T47D (cell line): Measurements from ENCODE around the gene ZBED5.
"Not testable (repeated sequence)": the region's sequence is repeated elsewhere in the genome, so short reads cannot be mapped to it uniquely, and the experiment has no call there.

Experiments used
- DNase-seq, 2 experiments: peaks; one replicate each; pipeline versions ENCODE4 v3.0.0 to v3.0.0-alpha.2; 2011 to 2012; ENCODE audit warnings: low read depth in 1 of 2, low spot score in 1 of 2
- JUND ChIP-seq: IDR thresholded peaks from 2 replicates; pipeline ENCODE4 v1.6.1; 2012; ENCODE audit warnings: low read depth
- in situ Hi-C: cut with HindIII; loops from 2 replicates; pipeline ENCODE4 v1.10.0; 2016; ENCODE audit warnings: low sequenced_read_pairs, low pct_unique_long_range_greater_than_20kb

The ZBED5 gene

GRCh38 chr11:10845589-10845988, 12.3 kb downstream of the ZBED5 start:
- no peak for TF ChIP-seq JUND
- DNase-seq = no peak
- in situ Hi-C loops = no loop called here

GRCh38 chr11:10844796-10845195, 13.1 kb downstream of the ZBED5 start:
- TF ChIP-seq JUND = no peak
- no peak for DNase-seq
- in situ Hi-C loops = no loop called here

DNA sequence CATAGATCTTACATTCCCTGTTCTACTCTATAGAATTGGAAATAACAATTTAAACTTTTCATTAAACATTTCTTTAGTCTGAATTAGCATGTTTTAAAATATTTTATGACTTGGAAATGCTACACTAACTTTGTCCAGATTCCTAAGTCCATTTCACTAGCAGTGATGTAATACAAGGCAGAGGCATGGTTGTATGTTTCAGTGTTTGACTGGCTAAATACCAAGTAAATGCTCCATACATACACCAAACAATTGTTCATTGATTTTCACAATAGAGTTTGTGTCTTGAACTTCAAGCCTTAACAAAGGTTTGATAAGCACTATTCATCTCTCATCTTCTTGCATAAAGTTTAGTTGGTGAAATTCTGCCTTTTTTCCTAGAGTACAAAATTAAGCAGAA, 13.5 kb downstream of the ZBED5 start:
- TF ChIP-seq JUND = no peak
- in situ Hi-C loops = no loop called here
- DNase-seq = no peak

DNA sequence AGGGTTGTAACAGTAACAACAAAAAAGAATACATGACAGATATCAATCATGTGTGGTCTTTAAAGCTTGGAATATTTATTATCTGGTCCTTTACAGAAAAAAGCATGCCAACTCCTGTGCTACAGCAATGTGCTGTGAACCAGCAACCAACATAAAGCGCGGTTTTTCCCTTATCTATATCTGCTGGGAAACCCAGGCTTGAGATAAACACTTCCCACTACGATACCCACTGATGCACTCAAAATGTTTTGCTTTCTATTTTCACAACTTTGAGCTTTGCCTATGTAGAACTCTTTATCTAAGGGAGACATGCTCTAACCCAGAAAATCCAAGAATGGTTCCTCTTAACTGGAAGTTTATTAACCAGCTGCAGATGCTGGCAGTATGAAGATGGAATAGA, 19.0 kb downstream of the ZBED5 start:
- no peak for TF ChIP-seq JUND
- no peak for DNase-seq
- in situ Hi-C loops = no loop called here

DNA sequence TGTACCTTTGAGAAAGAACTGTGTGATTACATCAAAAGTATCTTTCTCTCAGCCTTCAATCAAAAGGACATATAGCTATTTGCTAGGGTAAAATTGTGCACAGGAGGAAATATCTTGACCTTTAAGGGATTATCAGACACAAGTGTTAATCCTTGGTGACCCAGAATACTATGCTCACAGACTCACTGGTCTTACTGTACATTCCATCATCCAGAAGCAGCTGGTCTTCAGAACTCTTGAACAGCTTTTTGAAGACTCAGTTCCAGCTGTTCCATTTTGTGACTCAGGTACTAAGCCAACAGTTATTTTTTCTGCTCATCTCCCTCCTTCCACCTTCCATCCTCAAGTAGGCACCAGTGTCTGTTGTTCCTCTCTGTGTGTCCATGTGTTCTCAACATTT, 19.8 kb downstream of the ZBED5 start:
- DNase-seq = no peak
- in situ Hi-C loops = no loop called here
- TF ChIP-seq JUND = no peak

DNA sequence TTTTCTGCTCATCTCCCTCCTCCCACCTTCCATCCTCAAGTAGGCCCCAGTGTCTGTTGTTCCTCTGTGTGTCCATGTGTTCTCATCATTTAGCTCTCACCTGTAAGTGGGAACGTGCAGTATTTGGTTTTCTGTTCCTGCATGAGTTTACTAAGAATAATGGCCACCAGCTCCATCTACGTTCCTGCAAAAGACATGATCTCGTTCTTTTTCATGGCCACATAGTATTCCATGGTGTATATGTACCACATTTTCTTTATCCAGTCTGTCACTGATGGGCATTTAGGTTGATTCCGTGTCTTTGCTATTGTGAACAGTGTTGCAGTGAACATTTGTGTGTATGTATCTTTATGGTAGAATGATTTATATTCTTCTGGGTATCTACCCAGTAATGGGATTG, 21.0 kb downstream of the ZBED5 start:
- in situ Hi-C loops, DNase-seq: not testable (repeated sequence)

DNA sequence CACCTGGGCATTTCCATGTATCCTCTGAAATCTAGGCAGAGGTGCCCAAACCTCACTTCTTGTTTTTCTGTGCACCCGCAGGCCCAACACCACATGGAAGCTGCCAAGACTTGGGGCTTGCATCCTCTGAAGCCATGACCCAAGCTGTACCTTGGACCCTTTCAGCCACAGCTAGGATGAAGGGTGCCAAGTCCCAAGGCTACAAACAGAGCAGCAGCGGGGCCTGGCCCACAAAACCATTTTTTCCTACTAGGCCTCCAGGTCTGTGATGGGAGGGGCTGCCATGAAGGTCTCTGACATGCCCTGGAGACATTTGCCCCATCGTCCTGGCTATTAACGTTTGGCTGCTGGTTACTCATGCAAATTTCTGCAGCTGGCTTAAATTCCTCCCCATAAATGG, 28.7 kb downstream of the ZBED5 start:
- no peak for TF ChIP-seq JUND
- in situ Hi-C loops = no loop called here
- DNase-seq = no peak

DNA sequence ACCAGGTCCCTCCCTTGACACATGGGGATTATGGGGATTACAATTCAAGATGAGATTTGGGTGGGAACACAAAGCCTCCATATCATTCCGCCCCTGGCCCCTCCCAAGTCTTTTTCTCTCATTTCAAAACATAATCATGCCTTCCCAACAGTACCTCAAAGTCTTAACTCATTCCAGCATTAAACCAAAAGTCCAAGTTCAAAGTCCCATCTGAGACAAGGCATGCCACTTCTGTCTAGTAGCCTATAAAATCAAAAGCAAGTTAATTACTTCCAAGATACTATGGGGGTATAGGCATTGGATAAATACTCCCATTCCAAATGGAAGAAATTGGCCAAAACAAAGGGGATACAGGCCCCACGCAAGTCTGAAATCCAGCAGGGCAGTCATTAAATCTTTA, 29.5 kb downstream of the ZBED5 start:
- no peak for DNase-seq
- in situ Hi-C loops = no loop called here
- no peak for TF ChIP-seq JUND

- no peak for DNase-seq
- TF ChIP-seq JUND = no peak
- in situ Hi-C loops = no loop called here
These were observed 33.0 kb downstream of the ZBED5 start for GRCh38 chr11:10824888-10825287.

DNA sequence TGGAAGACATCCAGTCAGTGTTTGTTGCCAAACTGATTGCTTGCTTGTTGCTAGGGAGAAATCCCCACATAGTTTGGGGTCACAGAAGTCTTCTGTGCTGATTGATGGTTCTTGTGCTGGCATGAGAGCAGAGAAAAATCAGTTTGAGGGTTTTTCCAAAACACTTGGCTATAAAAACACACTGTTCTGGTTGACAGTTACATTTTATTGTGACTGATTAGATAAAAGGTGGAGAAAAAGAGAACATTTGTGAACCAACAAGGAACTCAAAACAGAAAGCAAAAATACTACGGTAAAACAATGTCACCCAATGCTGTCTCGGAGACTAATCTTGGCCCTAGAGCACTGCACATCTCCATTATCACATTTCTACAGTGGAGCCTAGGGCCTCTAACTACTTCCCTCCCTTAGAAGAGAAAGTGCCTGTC, 34.7 kb downstream of the ZBED5 start:
- in situ Hi-C loops = no loop called here
- DNase-seq = no peak
- no peak for TF ChIP-seq JUND

- DNase-seq, in situ Hi-C loops: not testable (repeated sequence)
These were observed 35.4 kb downstream of the ZBED5 start for GRCh38 chr11:10822491-10822890.

DNA sequence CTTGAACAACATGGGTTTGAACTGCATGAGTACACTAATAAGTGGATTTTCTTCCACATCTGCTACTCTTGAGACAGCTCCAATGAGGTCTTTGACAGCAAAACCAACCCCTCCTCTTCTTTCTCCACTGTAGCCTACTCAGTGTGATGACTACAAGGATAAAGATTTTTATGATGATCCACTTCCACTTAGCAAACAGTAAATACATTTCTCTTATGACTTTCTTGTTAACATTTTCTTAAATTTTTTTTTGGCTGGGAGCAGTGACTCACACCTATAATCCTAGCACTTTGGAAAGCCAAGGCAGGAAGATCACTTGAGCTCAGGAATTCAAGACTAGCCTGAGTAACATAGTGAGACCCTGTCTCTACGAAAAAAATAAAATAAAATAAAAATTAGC, 39.3 kb downstream of the ZBED5 start:
- in situ Hi-C loops = no loop called here
- no peak for TF ChIP-seq JUND
- no peak for DNase-seq

DNA sequence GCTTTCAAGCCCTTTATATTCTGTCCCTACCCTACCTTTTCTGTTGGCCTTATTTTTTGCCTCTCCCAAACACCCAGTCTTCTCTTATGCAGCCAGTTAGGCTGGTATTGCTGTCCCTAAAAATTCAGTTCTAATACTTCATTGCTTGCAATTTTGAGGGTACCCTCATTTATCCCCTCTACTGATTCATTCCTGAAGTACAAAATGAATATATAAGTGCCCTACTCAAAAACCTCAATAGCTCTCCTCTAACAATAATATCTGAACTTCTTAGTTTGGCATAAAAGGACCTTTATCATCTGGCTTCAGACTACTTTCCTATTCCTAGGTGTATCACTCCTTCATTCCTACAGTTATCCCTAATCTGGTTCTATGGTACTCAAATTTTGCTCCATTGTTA, 43.9 kb downstream of the ZBED5 start:
- DNase-seq = no peak
- TF ChIP-seq JUND = no peak
- in situ Hi-C loops = no loop called here

DNA sequence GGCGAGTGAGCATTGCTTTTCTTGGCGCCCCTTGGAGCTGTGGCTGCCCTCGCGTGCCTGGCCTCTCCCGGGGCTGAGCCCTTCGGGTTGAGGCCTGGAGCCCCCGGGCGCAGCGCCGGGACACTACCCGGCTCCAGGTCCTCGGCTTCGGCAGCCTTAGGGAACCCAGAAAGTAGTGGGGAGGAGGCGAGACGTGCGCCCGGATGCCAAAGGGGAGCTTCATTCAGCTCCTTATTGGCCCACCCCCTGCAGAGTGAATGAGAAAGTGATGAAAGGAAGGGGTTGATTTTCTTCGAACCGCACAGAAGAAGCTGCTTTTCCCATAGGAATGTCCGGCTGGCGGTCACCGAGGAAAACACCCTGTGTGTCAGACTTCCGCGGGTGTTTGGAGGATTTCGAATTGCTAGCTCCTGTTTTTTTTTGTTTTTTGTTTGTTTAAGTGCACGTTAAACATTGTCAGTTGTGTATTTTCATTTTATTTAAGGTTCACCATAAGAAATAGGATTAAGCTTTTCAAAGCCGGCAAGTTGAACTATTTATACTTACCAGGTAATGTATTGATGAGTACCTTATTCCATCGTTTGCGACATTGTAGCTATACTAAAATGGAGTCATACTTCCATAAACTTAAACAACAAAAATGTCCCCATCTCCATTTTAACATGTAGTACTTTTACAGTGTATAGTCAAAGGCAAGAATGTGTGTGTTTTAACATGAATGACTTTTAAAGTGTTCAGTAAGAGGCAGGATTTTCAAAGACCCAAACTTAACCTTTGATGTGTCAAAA, 48.3 kb downstream of the ZBED5 start:
- no peak for TF ChIP-seq JUND
- DNase-seq = peak; percentile 12 to 48
- in situ Hi-C loops = no loop called here
